Bronchial epithelial cell (primary cell): Measurements from ENCODE around the gene PIH1D2. TPM values are rescaled to one million over a fixed set of nuclear protein-coding genes. Genes with fewer than 3 reads are reported as not detected.

ENCODE experiments used
- DNase-seq: peaks from one replicate; pipeline ENCODE4 v3.0.0-alpha.2; 2010; ENCODE audit warnings: low read depth
- FAIRE-seq: peaks from 2 replicates; lab custom pipeline; 2011; peaks lifted over from hg19 to GRCh38; lab: Jason Lieb, UNC
- H3K27me3 ChIP-seq: 2 replicates; pipeline ENCODE4 v1.5.1; 2011; ENCODE audit warnings: low read length; ENCODE audit not compliant: control insufficient read depth, insufficient read depth
- H3K36me3 ChIP-seq: 2 replicates; pipeline ENCODE4 v1.5.1; 2011; ENCODE audit warnings: low read length; ENCODE audit not compliant: control insufficient read depth, insufficient read depth
- H3K4me3 ChIP-seq: 2 replicates; pipeline ENCODE4 v1.5.1; 2011; ENCODE audit warnings: mild to moderate bottlenecking, low read depth, low read length, control low read depth
- total RNA-seq: library from RNA; depleted of rRNA; stranded (reverse); fragments of >200 nt; gene quantifications from 2 replicates; pipeline ENCODE4 v1.2.1, GENCODE V29; 2014
- TF ChIP-seq, protein P1 (sequence below): IDR thresholded peaks from 2 replicates; pipeline ENCODE4 v1.5.1; 2011; ENCODE audit warnings: mild to moderate bottlenecking, moderate library complexity, low read length, control low read depth, inconsistent platforms; ENCODE audit not compliant: insufficient read depth, severe bottlenecking

Gene PIH1D2
- total RNA-seq, 1 donor from 2014 or later = 0.53 TPM

DNA sequence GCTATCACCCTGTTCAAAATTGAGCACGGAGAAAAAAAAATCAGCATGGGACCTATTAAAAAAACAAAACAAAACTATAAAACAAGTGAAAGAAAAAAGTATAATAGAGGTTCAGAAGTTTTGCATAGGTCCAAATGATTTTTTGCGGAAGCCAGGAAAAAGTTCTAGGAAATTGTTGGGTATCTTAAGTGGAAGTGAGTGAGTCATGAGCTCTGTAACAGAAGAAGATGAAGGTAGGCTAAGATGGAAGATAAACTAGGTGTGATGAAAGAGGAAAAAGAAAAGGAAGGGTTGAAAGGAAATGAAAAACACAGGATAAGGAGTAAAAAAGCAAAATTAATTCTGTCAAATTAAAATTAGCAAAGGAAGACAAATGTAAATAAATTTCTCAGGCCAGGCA, 40.6 kb upstream of the PIH1D2 start:
- no peaks in the 10 kb centered on the region for H3K36me3 ChIP-seq
- no peak for DNase-seq
- FAIRE-seq = no peak
- TF ChIP-seq, protein P1, sequence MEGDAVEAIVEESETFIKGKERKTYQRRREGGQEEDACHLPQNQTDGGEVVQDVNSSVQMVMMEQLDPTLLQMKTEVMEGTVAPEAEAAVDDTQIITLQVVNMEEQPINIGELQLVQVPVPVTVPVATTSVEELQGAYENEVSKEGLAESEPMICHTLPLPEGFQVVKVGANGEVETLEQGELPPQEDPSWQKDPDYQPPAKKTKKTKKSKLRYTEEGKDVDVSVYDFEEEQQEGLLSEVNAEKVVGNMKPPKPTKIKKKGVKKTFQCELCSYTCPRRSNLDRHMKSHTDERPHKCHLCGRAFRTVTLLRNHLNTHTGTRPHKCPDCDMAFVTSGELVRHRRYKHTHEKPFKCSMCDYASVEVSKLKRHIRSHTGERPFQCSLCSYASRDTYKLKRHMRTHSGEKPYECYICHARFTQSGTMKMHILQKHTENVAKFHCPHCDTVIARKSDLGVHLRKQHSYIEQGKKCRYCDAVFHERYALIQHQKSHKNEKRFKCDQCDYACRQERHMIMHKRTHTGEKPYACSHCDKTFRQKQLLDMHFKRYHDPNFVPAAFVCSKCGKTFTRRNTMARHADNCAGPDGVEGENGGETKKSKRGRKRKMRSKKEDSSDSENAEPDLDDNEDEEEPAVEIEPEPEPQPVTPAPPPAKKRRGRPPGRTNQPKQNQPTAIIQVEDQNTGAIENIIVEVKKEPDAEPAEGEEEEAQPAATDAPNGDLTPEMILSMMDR = no peak
- H3K4me3 ChIP-seq = no peak overlapping the region
- no peaks in the 10 kb centered on the region for H3K27me3 ChIP-seq

DNA sequence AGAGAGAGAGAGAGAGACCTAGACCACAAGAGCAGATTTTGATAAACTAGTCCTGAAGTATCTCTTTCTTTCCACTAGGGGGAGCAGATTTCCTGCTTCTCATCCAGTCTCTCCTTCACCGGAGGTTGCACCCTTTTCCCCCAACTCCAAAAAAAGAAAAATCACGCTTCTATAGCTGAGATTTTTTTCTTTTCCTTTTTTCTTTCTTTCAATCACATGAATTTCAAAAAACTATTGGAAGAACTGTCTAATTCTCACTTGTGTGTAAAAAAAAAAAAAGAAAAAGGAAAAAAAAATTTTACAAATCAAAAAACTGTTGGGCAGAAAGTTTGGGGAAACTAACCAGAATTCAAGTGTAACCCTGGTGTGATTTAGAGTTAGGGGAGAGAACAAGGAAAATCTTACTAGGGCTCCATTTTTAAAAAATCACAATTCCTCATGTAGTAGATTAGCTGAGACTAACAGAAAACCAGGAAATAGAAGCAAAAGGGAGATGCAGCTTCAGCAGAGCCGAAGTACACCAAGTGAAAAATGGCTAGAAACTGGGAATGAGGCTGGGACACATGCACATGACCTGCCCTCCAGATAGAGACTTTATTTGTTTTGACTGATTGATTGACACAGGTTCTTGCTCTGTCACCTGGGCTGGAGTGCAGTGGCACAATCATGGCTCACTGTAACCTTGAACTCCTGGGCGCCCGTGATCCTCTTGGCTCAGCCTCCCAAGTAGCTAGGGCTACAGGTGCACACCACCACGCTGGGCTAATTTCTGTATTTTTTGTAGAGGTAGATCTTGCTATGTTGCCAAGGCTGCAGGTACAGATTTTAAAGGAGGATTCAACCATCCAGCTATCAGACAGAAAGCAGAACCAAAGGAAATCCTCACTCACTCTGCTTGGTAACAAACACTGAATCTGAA, 40.0 kb upstream of the PIH1D2 start:
- Histone ChIP-seq H3K27me3 (no peaks in the 10 kb centered on the region), H3K36me3 (no peaks in the 10 kb centered on the region), H3K4me3 (no peak overlapping the region)
- TF ChIP-seq, protein P1 = peak; percentile 72
- FAIRE-seq = no peak
- peak; percentile 62 for DNase-seq

DNA sequence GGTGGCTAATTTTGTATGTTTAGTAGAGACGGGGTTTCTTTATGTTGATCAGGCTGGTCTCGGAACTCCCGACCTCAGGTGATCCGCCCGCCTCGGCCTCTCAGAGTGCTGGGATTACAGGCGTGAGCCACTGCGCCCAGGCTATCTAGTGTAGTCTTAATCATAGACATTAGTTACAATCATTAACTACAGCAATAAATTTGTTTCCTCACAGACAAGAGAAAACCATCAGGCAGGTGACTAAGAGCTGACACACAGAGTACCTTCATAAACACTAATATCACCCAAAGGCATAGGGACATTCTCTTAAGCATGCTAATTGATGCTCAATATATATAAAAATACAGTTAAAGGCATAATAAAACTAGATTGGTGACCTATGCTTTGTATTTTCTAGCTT, 32.3 kb upstream of the PIH1D2 start:
- TF ChIP-seq, protein P1 = no peak
- no peaks in the 10 kb centered on the region for H3K27me3 ChIP-seq
- no peaks in the 10 kb centered on the region for H3K36me3 ChIP-seq
- FAIRE-seq = no peak
- peak; percentile 42 for DNase-seq
- H3K4me3 ChIP-seq = no peak overlapping the region

DNA sequence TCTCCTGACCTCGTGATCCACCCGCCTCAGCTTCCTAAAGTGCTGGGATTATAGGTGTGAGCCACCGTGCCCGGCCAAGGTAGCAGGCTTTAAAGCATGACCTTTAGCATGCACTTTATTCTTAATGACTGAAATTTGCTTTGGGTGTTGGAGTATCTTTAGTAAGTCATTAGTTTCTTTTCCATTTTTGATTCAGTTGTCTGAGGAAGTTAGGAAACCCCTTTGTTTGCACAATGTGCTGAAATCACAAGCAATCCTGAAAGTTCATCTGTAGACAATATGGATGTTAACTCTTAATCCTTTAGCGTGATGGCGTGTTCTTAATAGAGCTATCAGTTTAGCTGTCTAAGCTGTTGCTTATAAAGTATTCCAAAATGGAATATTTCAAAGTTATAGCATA, 29.6 kb upstream of the PIH1D2 start:
- no peak for FAIRE-seq

DNA sequence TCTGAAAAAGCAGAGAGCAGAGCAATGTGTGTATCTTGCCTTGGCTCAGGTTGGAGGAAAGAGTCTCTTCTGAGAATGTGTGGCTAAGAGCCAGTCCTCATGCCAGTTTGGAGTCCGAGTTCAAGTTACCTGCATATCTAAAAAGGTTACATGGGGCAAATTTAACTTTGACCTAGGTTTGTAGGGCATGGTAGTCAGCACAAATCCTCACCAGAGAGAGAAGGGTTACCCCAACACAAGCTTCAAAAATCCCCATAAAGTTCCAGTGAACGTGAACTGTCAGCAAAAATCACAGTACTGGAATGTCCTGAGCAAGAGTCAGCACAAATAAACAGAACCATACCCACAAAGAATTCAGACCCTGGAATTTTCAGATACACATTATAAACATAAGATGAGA, 26.6 kb upstream of the PIH1D2 start:
- TF ChIP-seq, protein P1 = no peak
- no peak overlapping the region for H3K4me3 ChIP-seq
- DNase-seq (no peak), FAIRE-seq (no peak)
- no peaks in the 10 kb centered on the region for H3K36me3 ChIP-seq
- no peaks in the 10 kb centered on the region for H3K27me3 ChIP-seq

More for the DNA sequence above, 29.6 kb upstream of the PIH1D2 start:
- TF ChIP-seq, protein P1 = no peak
- Histone ChIP-seq H3K27me3 (no peaks in the 10 kb centered on the region), H3K4me3 (no peak overlapping the region), H3K36me3 (no peaks in the 10 kb centered on the region)
- no peak for DNase-seq
